Measurements from ENCODE around the gene SNURF.

The SNURF gene

GRCh38 chr15:24986653-24987052 lies 31.9 kb downstream of the SNURF start:
- Histone ChIP-seq H3K4me3 (no peak overlapping the region), H3K9me3 (no peaks in the 10 kb centered on the region; the same call in 1 of the 2 replicates), H3K36me3 (replicated peaks) (no peaks in the 10 kb centered on the region), H3K27me3 (ENCODE audit: low read depth) (no peaks in the 10 kb centered on the region), H3K4me1 (no peaks in the 10 kb centered on the region)
- no peak for DNase-seq (ENCODE audit: low spot score in 2 of 2)
- in situ Hi-C loops (cut with MboI; ENCODE audit: low sequenced_read_pairs): no loop called here
